ENCODE results near the gene DSP.

The DSP gene

DNA sequence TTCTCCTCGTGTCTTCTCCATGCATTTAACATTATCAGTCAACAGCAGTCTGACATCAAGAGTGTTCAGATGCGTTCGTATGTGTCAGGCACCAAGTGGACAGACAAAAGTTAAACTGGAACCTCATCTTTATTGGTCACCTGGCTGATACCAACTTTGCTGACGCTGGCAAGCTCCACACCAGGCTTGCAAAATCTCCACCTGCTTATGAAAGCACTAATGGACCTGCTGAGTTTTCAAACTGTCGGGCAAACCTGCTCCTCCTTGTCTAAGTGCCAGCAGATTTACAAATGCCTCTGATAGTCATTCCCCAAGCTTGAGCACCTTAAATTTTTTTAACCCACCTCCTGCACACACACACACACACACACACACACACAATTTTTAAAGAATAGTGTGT lies 27.9 kb upstream of the DSP start:
- no peaks in the 10 kb centered on the region for H3F3A ChIP-seq (ENCODE audit: insufficient read depth, low read length)
- TF ChIP-seq EZH2 (optimal IDR thresholded peaks at IDR 0.05; ENCODE audit: low read depth, low read length), result no peak
- TF ChIP-seq EZH2phosphoT487 (IDR thresholded peaks at IDR 0.05; ENCODE audit: low read length), result no peak
- TF ChIP-seq, protein P1, sequence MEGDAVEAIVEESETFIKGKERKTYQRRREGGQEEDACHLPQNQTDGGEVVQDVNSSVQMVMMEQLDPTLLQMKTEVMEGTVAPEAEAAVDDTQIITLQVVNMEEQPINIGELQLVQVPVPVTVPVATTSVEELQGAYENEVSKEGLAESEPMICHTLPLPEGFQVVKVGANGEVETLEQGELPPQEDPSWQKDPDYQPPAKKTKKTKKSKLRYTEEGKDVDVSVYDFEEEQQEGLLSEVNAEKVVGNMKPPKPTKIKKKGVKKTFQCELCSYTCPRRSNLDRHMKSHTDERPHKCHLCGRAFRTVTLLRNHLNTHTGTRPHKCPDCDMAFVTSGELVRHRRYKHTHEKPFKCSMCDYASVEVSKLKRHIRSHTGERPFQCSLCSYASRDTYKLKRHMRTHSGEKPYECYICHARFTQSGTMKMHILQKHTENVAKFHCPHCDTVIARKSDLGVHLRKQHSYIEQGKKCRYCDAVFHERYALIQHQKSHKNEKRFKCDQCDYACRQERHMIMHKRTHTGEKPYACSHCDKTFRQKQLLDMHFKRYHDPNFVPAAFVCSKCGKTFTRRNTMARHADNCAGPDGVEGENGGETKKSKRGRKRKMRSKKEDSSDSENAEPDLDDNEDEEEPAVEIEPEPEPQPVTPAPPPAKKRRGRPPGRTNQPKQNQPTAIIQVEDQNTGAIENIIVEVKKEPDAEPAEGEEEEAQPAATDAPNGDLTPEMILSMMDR (IDR thresholded peaks at IDR 0.05; ENCODE audit: low read length), result no peak
- no peak overlapping the region for H3K4me2 ChIP-seq (ENCODE audit: low read depth, low read length)
- no peaks in the 10 kb centered on the region for H3K9me2 ChIP-seq (replicated peaks; ENCODE audit: insufficient read depth, low read length)
- no peaks in the 10 kb centered on the region for H3K27me3 ChIP-seq (replicated peaks; ENCODE audit: insufficient read depth, low read length)
- H3K79me2 ChIP-seq (ENCODE audit: low read length), result no peaks in the 10 kb centered on the region
- no peaks in the 10 kb centered on the region for H3K36me3 ChIP-seq (replicated peaks; ENCODE audit: insufficient read depth, low read length)
- H3K9ac ChIP-seq (ENCODE audit: low read length), result no peak overlapping the region
- no peaks in the 10 kb centered on the region for H3K4me1 ChIP-seq (ENCODE audit: low read length)
- H2AFZ ChIP-seq (ENCODE audit: low read length), result no peak overlapping the region
- H3K9me3 ChIP-seq (replicated peaks; ENCODE audit: insufficient read depth, low read length), result no peaks in the 10 kb centered on the region
- H4K20me1 ChIP-seq (ENCODE audit: insufficient read depth, low read length), result no peaks in the 10 kb centered on the region
- H3K27ac ChIP-seq (ENCODE audit: low read length), result no peak overlapping the region
- H3K4me3 ChIP-seq (ENCODE audit: low read length), result no peak overlapping the region
- DNase-seq, result no peak

DNA sequence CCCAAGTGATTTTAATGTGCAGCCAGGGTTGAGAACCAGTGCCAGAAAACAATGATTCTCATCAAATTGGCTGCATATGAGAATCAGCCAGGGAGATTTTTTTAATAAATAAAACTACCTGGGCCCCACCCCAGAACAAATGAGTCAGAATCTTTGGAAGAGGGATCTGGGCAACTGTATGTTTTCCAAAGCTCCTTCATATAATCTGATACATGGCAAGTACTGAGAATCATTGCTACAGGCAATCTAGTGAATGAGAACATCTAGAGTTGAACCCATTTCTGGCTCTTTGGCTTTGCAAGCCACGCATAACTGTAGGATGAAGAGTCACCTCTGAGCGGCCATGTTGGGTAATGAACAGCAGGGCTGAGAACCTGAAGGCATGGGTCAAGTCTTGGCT lies 26.1 kb upstream of the DSP start:
- Histone ChIP-seq H3K79me2 (ENCODE audit: low read length) (no peaks in the 10 kb centered on the region), H3K9ac (ENCODE audit: low read length) (no peak overlapping the region), H3K9me3 (replicated peaks; ENCODE audit: insufficient read depth, low read length) (no peaks in the 10 kb centered on the region), H3K4me2 (ENCODE audit: low read depth, low read length) (no peak overlapping the region), H3K27me3 (replicated peaks; ENCODE audit: insufficient read depth, low read length) (no peaks in the 10 kb centered on the region), H2AFZ (ENCODE audit: low read length) (no peak overlapping the region), H3K27ac (ENCODE audit: low read length) (no peak overlapping the region), H4K20me1 (ENCODE audit: insufficient read depth, low read length) (no peaks in the 10 kb centered on the region), H3K9me2 (replicated peaks; ENCODE audit: insufficient read depth, low read length) (no peaks in the 10 kb centered on the region), H3K4me1 (ENCODE audit: low read length) (no peaks in the 10 kb centered on the region), H3K4me3 (ENCODE audit: low read length) (no peak overlapping the region), H3F3A (ENCODE audit: insufficient read depth, low read length) (no peaks in the 10 kb centered on the region), H3K36me3 (replicated peaks; ENCODE audit: insufficient read depth, low read length) (no peaks in the 10 kb centered on the region)
- TF ChIP-seq EZH2 (optimal IDR thresholded peaks at IDR 0.05; ENCODE audit: low read depth, low read length) (no peak), EZH2phosphoT487 (IDR thresholded peaks at IDR 0.05; ENCODE audit: low read length) (no peak)
- TF ChIP-seq, protein P1 (IDR thresholded peaks at IDR 0.05; ENCODE audit: low read length), result no peak
- no peak for DNase-seq

DNA sequence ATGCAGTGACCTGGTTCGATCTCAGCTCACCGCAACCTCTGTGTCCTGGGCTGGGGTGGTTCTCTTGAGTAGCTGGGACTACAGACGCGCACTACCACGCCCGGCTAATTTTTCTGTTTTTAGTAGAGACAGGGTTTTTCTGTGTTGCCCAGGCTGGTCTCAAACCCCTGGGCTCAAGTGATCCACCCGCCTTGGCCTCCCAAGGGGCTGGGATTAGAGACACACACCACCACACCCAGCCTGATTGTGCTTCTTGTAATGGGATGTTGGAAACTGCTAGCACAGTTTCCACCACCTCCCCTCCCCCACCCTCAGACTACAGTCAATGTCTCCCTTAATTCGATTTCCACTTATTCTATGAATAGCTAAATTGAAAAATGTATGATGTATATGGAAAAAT lies 22.6 kb upstream of the DSP start:
- Histone ChIP-seq H2AFZ (ENCODE audit: low read length) (no peak overlapping the region), H3K4me3 (ENCODE audit: low read length) (no peak overlapping the region), H3K27ac (ENCODE audit: low read length) (no peak overlapping the region), H3K9ac (ENCODE audit: low read length) (no peak overlapping the region), H3K9me3 (replicated peaks; ENCODE audit: insufficient read depth, low read length) (no peaks in the 10 kb centered on the region), H3K9me2 (replicated peaks; ENCODE audit: insufficient read depth, low read length) (no peaks in the 10 kb centered on the region), H3K27me3 (replicated peaks; ENCODE audit: insufficient read depth, low read length) (no peaks in the 10 kb centered on the region), H3F3A (ENCODE audit: insufficient read depth, low read length) (no peaks in the 10 kb centered on the region), H4K20me1 (ENCODE audit: insufficient read depth, low read length) (no peaks in the 10 kb centered on the region), H3K36me3 (replicated peaks; ENCODE audit: insufficient read depth, low read length) (no peaks in the 10 kb centered on the region), H3K4me2 (ENCODE audit: low read depth, low read length) (no peak overlapping the region), H3K4me1 (ENCODE audit: low read length) (no peaks in the 10 kb centered on the region), H3K79me2 (ENCODE audit: low read length) (no peaks in the 10 kb centered on the region)
- DNase-seq, result no peak
- TF ChIP-seq EZH2 (optimal IDR thresholded peaks at IDR 0.05; ENCODE audit: low read depth, low read length) (no peak), EZH2phosphoT487 (IDR thresholded peaks at IDR 0.05; ENCODE audit: low read length) (no peak)
- TF ChIP-seq, protein P1 (IDR thresholded peaks at IDR 0.05; ENCODE audit: low read length), result no peak

All from MM.1S (cell line).